Measurements from ENCODE around the gene TESMIN.

DNA sequence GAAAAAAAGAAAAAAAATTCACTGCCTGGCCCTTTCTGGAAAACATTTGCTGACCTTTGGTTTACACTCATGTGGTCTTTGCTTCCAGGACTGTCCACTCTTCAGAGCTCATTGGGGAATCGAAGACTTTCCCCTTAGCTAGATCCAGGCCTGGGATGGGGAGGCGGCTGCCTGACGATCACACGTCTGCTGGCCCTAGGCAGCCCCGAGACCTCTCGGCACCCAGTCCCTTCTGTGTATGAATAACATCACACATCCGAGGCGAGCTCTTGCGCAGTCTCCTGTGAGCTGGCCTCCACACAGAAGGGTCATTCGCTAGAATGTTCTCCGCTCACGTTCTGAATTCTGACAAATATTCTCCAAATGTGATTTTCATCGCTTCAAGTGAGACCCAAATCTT, 92.7 kb downstream of the TESMIN start:
- TF ChIP-seq EZH2 (IDR thresholded peaks at IDR 0.05) (no peak), POLR2AphosphoS5 (IDR thresholded peaks at IDR 0.05; ENCODE audit: borderline replicate concordance, low read depth, low read length) (no peak)

Measured in SK-N-MC (cell line).